Activated T-helper 17 cell treated with anti-CD3 and anti-CD28 coated beads, Interleukin-2, amount 50 U/mL, for 72 hours (primary cell): ENCODE results near the gene RBM42. TPM values are rescaled to one million over a fixed set of nuclear protein-coding genes. Genes with fewer than 3 reads are reported as not detected.

Experiments
- ATAC-seq: fragments of 150-1000 bp; cut with Tn5 transposase; replicated peaks from 2 replicates; pipeline ENCODE4 v1.10.0; 2021; ENCODE audit warnings: mild to moderate bottlenecking, moderate library complexity
- H3K27ac Mint-ChIP-seq: one replicate; pipeline ENCODE4 v1.8.0; 2022; ENCODE audit warnings: mixed read lengths
- H3K27me3 Mint-ChIP-seq: one replicate; pipeline ENCODE4 v1.8.0; 2022; ENCODE audit warnings: mixed read lengths
- H3K36me3 Mint-ChIP-seq: one replicate; pipeline ENCODE4 v1.8.0; 2022; ENCODE audit warnings: low read depth, mild to moderate bottlenecking, mixed read lengths
- H3K4me1 Mint-ChIP-seq: one replicate; pipeline ENCODE4 v1.8.0; 2022; ENCODE audit warnings: mixed read lengths
- H3K4me3 Mint-ChIP-seq: one replicate; pipeline ENCODE4 v1.8.0; 2022; ENCODE audit warnings: mild to moderate bottlenecking, mixed read lengths
- H3K9me3 Mint-ChIP-seq: one replicate; pipeline ENCODE4 v1.8.0; 2022; ENCODE audit warnings: mixed read lengths
- total RNA-seq, 2 donors: library from RNA; stranded (reverse); gene quantifications; one replicate each; pipeline ENCODE4 v1.2.3, GENCODE V29; 2022

The RBM42 gene
- total RNA-seq, 2 donors from 2014 or later, result 54.7 to 95.6 TPM

- Mint-ChIP-seq H3K4me3 (peak overlapping the region; percentile 89), H3K27ac (peak overlapping the region; percentile 90), H3K36me3 (peaks cover 23% of the 10 kb centered on the region), H3K4me1 (peaks cover 15% of the 10 kb centered on the region), H3K27me3 (peaks cover 24% of the 10 kb centered on the region), H3K9me3 (no peaks in the 10 kb centered on the region)
- peak; percentile 89 for ATAC-seq
Observed at GRCh38 chr19:35673121-35673804, 44.4 kb downstream of the RBM42 start.

GRCh38 chr19:35675589-35676140 lies 46.8 kb downstream of the RBM42 start:
- peaks cover 11% of the 10 kb centered on the region for H3K4me1 Mint-ChIP-seq
- H3K4me3 Mint-ChIP-seq, result no peak overlapping the region
- no peaks in the 10 kb centered on the region for H3K9me3 Mint-ChIP-seq
- H3K27ac Mint-ChIP-seq, result peak overlapping the region; percentile 48
- ATAC-seq, result no peak
- peaks cover 16% of the 10 kb centered on the region for H3K36me3 Mint-ChIP-seq
- H3K27me3 Mint-ChIP-seq, result peaks cover 12% of the 10 kb centered on the region

Other genes with a start within 250 kb of the RBM42 start
- not detected for gene FFAR2, start 180.8 kb upstream of the RBM42 start, total RNA-seq
- not detected for gene KRTDAP, start 138.6 kb upstream of the RBM42 start, total RNA-seq
- gene DMKN, start 115.4 kb upstream of the RBM42 start, total RNA-seq, result 1 to 10 TPM in 1 of 2 donors, under 1 TPM in 1; 0.11 to 1.7 TPM
- gene SBSN, start 100.7 kb upstream of the RBM42 start, total RNA-seq, result not detected
- gene GAPDHS, start 95.6 kb upstream of the RBM42 start, total RNA-seq, result not detected
- gene TMEM147, start 83.4 kb upstream of the RBM42 start, total RNA-seq, result 10 to 100 TPM; 45.0 to 74.1 TPM
- not detected for gene ATP4A, start 65.4 kb upstream of the RBM42 start, total RNA-seq
- gene PMIS2, start 42.9 kb upstream of the RBM42 start, total RNA-seq, result not detected
- 10 to 100 TPM; 32.0 to 37.2 TPM for gene HAUS5, start 16.3 kb upstream of the RBM42 start, total RNA-seq
- under 1 TPM; 0.61 to 0.99 TPM for gene ETV2, start 12.7 kb downstream of the RBM42 start, total RNA-seq
- gene COX6B1, start 19.3 kb downstream of the RBM42 start, total RNA-seq, result 100 to 1,000 TPM; 331 to 427 TPM
- gene UPK1A, start 37.5 kb downstream of the RBM42 start, total RNA-seq, result 1 to 10 TPM in 1 of 2 donors, under 1 TPM in 1; 0.73 to 8.0 TPM
- 100 to 1,000 TPM; 138 to 217 TPM for gene ZBTB32, start 75.5 kb downstream of the RBM42 start, total RNA-seq
- gene KMT2B, start 89.0 kb downstream of the RBM42 start, total RNA-seq, result 100 to 1,000 TPM in 1 of 2 donors, 10 to 100 TPM in 1; 67.4 to 117 TPM
- gene IGFLR1, start 113.4 kb downstream of the RBM42 start, total RNA-seq, result 100 to 1,000 TPM in 1 of 2 donors, 10 to 100 TPM in 1; 42.3 to 153 TPM
- 10 to 100 TPM; 17.8 to 21.6 TPM for gene U2AF1L4, start 116.4 kb downstream of the RBM42 start, total RNA-seq
- gene PSENEN, start 116.6 kb downstream of the RBM42 start, total RNA-seq, result 10 to 100 TPM; 34.0 to 51.2 TPM
- 10 to 100 TPM; 11.0 to 20.1 TPM for gene LIN37, start 119.5 kb downstream of the RBM42 start, total RNA-seq
- gene HSPB6, start 128.0 kb downstream of the RBM42 start, total RNA-seq, result not detected
- gene PROSER3, start 129.1 kb downstream of the RBM42 start, total RNA-seq, result 10 to 100 TPM; 28.4 to 31.2 TPM
- gene ARHGAP33, start 146.5 kb downstream of the RBM42 start, total RNA-seq, result 10 to 100 TPM; 40.3 to 71.7 TPM
- under 1 TPM in 1 of 2 donors, not detected in 1; 0.13 TPM for gene PRODH2, start 183.8 kb downstream of the RBM42 start, total RNA-seq
- gene NPHS1, start 223.5 kb downstream of the RBM42 start, total RNA-seq, result under 1 TPM in 1 of 2 donors, not detected in 1; 0.05 TPM
- gene KIRREL2, start 227.9 kb downstream of the RBM42 start, total RNA-seq, result 1 to 10 TPM; 1.0 to 1.4 TPM
- 1 to 10 TPM; 2.3 to 2.6 TPM for gene APLP1, start 239.5 kb downstream of the RBM42 start, total RNA-seq